ENCODE measurements around the gene LRP1B. TPM values are rescaled to one million over a fixed set of nuclear protein-coding genes. Genes with fewer than 3 reads are reported as not detected.

The LRP1B gene
- total and polyA plus RNA-seq, 8 donors = 0.03 to 1.6 (median 0.84) TPM

- TF ChIP-seq CTCF (IDR thresholded peaks at IDR 0.05) = no peak
- DNase-seq = no peak
- no peaks in the 10 kb centered on the region for H3K27me3 ChIP-seq
- ATAC-seq = no peak
- no peak overlapping the region for H3K27ac ChIP-seq
- no peaks in the 10 kb centered on the region for H3K4me1 ChIP-seq
- H3K4me3 ChIP-seq = no peak overlapping the region
- H3K36me3 ChIP-seq = no peaks in the 10 kb centered on the region
- no peaks in the 10 kb centered on the region for H3K9me3 ChIP-seq
- intact Hi-C loops (cut with DNase I) = no loop called here
Measured at GRCh38 chr2:141610564-141611175, 520.1 kb downstream of the LRP1B start.

- no peak for TF ChIP-seq CTCF (IDR thresholded peaks at IDR 0.05)
- ATAC-seq (no peak), DNase-seq (no peak)
- no peaks in the 10 kb centered on the region for H3K36me3 ChIP-seq
- intact Hi-C loops (cut with DNase I) = no loop called here
- H3K4me1 ChIP-seq = no peaks in the 10 kb centered on the region
- no peaks in the 10 kb centered on the region for H3K27me3 ChIP-seq
- H3K9me3 ChIP-seq = no peaks in the 10 kb centered on the region
- no peak overlapping the region for H3K4me3 ChIP-seq
- no peak overlapping the region for H3K27ac ChIP-seq
Measured at GRCh38 chr2:141605163-141605562, 525.7 kb downstream of the LRP1B start.

- intact Hi-C loops (cut with DNase I) = no loop called here
- Histone ChIP-seq H3K27me3 (no peaks in the 10 kb centered on the region), H3K4me3 (no peak overlapping the region), H3K36me3 (no peaks in the 10 kb centered on the region), H3K9me3 (no peaks in the 10 kb centered on the region), H3K4me1 (no peaks in the 10 kb centered on the region), H3K27ac (no peak overlapping the region)
- ATAC-seq (no peak), DNase-seq (no peak)
- TF ChIP-seq CTCF (IDR thresholded peaks at IDR 0.05) = no peak
Measured at GRCh38 chr2:141601511-141602152, 529.2 kb downstream of the LRP1B start.

- Histone ChIP-seq H3K27ac (no peak overlapping the region), H3K9me3 (no peaks in the 10 kb centered on the region), H3K4me3 (no peak overlapping the region), H3K27me3 (no peaks in the 10 kb centered on the region), H3K4me1 (no peaks in the 10 kb centered on the region), H3K36me3 (no peaks in the 10 kb centered on the region)
- no peak for TF ChIP-seq CTCF (IDR thresholded peaks at IDR 0.05)
- no peak for ATAC-seq
- intact Hi-C loops (cut with DNase I) = no loop called here
- no peak for DNase-seq
Measured at GRCh38 chr2:141599721-141600120, 531.1 kb downstream of the LRP1B start.

GRCh38 chr2:141598982-141599381 is 531.8 kb downstream of the LRP1B start:
- Histone ChIP-seq H3K36me3 (no peaks in the 10 kb centered on the region), H3K4me3 (no peak overlapping the region), H3K27ac (no peak overlapping the region), H3K27me3 (no peaks in the 10 kb centered on the region), H3K9me3 (peaks cover 0 to 4% of the 10 kb centered on the region in 2 donors), H3K4me1 (no peaks in the 10 kb centered on the region)
- intact Hi-C loops (cut with DNase I) = no loop called here
- TF ChIP-seq CTCF (IDR thresholded peaks at IDR 0.05) = no peak
- DNase-seq = no peak
- no peak for ATAC-seq

Data from left lung (tissue), 10 donors.